IPS DF 4.7 (cell line): ENCODE measurements around the gene ANKLE2.
"Not testable (repeated sequence)": the region's sequence is repeated elsewhere in the genome, so short reads cannot be mapped to it uniquely, and the experiment has no call there.

Experiments
- DNase-seq: peaks from one replicate; pipeline ENCODE4 v3.0.0-alpha.2; 2013; ENCODE audit warnings: low spot score; ENCODE audit errors: extremely low read depth

ANKLE2 gene

DNA sequence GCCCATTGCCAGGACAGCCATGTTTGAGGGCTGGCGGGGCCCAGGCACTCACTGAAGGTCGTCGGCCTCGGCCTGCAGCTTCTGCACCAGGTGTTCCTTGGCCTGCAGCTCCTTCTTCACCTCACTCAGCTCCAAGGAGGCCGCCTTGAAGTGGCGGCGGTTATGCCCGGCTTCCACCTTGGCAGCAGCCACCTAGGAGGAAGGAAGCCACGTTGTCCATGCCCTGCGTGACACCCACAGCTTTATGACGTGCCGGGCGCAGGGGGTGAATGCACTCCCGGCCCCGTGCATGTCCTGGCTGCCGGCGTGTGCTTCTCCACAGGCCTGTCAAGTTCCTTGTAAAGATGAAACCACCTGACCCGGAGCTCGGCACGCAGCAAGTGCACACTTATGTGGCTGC, 16.0 kb upstream of the ANKLE2 start:
- DNase-seq = no peak

DNA sequence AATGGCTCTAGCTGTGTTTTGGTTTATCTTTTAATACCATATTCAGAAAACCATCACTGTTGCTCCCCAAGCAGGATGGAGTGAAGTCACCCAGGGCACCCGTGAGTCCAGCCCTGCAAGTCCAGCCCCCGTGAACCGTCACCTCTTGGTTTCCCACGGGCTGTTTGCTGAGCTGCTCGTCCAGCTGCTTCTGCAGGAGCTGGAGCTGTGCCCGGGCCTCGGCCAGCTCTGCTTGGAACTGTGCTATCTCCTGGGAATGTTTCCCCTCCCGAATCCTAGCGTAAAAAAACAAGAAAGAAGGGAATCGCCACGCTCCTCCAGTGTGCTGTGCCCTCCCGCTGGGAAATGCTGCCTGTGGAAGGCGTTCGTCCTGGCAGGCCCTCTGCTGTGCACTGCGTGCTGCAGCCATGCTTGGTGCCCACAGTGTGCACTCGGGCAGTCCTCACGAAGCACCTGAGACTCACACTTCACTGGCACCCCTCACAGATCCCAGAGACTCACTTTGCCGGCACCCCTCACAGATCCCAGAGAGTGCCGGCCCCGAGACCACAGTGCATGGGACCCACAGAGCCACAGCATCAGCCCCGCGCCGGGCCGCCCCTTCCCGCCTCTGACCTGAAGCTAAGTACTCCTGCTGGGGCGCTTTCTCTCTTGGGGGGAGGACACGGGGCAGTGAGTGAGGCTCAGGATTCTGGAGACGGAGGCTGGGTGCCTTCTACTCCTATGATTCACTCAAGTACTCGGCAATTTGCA, 15.4 kb upstream of the ANKLE2 start:
- DNase-seq = no peak

DNA sequence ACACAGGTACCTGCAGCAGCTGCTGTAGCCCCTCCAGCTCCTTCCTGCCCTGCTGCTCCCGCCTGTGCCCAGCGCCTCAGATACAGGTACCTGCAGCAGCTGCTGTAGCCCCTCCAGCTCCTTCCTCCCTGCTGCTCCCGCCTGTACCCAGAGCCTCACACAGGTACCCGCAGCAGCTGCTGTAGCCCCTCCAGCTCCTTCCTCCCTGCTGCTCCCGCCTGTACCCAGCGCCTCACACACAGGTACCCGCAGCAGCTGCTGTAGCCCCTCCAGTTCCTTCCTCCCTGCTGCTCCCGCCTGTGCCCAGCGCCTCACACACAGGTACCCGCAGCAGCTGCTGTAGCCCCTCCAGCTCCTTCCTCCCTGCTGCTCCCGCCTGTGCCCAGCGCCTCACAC, 14.6 kb upstream of the ANKLE2 start:
- not testable (repeated sequence) for DNase-seq

- DNase-seq = no peak
These were observed 14.0 kb upstream of the ANKLE2 start for GRCh38 chr12:132775502-132776229.

- DNase-seq = no peak
These were observed 13.1 kb upstream of the ANKLE2 start for GRCh38 chr12:132774646-132775275.

DNA sequence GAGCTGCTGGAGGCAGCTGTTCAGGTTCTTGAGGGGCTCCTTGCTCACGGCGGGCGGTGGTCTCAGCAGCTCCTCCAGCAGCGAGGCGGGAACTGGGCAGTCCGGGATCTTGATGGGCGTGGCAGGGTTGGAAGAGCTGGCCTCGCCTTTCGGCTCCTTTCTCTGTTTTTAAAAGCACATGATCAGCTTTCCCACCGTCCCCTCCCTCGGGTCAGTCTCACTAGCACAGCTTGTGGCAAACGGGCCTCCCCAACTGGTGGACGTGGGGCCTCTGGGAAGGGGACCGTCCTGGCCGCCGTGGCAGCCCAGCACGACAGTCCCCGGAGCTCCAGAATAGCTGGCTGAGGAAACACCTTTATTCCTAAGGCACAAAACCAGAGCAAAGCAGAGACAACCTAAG, 12.5 kb upstream of the ANKLE2 start:
- no peak for DNase-seq

DNA sequence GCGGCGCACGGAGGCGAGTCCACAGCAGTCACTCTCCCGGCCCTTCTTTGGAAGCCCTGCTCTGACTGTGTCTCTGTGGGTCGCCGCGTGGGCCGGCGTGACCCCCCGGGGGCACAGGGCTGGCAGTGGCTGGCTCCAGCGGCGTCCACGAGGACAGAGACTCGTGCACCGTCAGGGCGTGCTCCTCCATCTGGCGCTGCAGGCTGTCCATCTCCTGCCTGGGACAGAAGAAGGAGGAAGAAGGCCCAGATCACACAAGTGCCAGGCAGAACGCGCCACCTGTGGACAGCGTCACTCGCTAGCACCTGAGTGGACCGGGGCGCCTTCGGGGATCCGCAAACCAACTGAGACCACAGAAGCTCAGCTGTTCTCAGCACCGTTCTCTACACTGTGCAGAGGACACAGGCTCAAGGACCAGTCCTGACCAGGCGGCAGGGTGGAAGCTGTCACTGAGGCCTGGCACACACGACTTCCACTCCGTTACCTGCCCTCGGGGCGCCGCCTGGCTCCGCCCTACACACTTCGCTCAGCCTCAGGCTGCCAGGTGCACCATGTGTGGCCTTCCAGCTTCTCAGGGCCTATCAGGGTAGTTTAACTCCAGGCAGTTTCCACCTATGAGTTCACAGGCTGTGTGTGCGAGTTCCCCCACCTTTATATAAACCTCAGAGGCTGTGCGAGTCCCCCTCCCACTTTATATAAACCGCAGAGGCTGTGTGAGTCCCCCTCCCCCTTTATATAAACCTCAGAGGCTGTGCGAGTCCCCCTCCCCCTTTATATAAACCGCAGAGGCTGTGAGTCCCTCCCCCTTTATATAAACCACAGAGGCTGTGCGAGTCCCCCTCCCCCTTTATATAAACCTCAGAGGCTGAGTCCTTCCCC, 11.7 kb upstream of the ANKLE2 start:
- no peak for DNase-seq

DNA sequence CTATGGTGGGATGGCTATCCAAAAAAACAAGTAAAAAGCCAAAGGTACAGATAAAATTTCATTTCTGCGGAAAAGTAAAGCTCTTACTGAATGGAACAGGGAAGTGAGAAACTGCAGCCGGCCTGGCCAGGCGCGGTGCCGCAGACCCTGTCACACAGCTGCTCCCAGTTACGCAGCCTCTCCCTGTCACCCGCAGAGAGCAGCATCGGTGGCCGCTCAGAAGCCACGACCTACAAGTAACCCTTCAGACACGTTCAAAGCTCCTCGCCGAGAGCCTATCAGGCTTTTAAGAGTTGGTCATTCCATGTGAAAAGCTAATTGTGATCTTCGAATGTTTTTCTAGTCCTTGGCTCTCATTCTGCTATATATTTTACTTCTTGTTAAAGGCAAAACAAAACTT, 11.0 kb upstream of the ANKLE2 start:
- DNase-seq = no peak

DNA sequence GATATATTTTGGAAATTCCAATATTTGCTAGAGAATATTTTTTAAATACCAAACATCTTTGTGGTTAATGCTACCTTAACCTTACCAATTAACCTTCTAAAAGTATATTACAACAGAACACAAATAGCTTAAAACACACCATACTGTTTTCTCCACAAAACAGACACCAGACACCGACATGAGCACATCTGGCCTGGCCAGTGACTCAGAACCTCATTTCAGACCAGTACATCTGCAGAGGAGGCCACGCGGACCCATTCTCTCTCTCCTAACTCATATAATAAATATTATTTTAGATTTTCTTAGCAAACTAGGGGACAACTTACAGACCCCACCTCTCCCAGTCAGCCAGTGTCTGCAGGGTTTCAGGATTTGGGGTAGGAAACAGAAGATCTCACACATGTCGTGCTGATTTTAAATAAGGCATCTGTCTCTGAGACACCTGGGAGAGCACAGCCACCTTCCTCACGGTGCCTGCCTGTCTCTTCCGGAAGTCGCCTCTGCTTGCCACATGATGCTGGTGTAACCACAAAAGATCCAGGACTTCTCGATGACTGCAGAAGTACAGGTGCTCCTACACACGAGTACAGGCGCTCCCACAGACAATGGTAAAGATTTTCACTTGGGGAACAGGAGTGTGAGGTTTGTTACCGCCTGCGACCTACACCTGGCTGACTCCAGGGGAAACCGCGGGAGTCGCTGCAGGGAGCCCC, 9.7 kb upstream of the ANKLE2 start:
- no peak for DNase-seq

- DNase-seq = no peak
These were observed 4.9 kb upstream of the ANKLE2 start for GRCh38 chr12:132766380-132767085.

- no peak for DNase-seq
These were observed 3.7 kb upstream of the ANKLE2 start for GRCh38 chr12:132765361-132765760.

GRCh38 chr12:132764231-132764630, 2.6 kb upstream of the ANKLE2 start:
- no peak for DNase-seq

DNA sequence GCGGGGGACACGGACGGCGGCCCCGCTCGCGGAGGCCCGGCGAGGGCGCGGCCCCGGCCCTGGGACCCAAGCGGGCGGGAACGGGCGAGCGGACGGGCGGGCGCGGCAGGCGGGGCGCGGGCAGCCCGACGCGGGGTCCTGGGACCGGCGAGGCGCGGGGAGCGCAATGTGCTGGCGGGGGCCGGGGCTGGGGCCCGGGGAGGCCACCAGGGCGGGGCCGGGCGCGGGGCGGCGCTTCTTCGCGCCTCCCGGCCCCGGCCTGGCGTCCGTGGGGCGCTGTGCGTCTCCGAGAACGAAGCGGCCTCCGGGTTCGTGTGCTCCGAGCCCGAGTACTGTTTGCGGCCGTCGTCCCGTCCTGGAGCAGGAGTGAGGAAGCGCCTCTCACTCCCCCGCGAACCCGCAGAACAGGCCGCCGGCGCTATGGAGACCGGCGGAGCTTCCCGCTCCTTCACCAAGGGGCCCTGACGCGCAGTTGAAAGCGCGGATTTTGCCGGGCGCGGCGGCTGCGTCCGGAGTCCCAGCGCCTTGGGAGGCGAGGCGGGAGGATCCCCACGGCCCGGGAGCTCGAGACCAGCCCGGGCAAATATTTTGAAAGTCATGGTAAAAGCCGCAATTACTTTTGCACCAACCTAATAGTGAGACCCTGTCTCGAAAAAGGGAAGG, 420 bp upstream of the ANKLE2 start:
- DNase-seq = no peak

- no peak for DNase-seq
These were observed 2.3 kb downstream of the ANKLE2 start for GRCh38 chr12:132759359-132759758.

DNA sequence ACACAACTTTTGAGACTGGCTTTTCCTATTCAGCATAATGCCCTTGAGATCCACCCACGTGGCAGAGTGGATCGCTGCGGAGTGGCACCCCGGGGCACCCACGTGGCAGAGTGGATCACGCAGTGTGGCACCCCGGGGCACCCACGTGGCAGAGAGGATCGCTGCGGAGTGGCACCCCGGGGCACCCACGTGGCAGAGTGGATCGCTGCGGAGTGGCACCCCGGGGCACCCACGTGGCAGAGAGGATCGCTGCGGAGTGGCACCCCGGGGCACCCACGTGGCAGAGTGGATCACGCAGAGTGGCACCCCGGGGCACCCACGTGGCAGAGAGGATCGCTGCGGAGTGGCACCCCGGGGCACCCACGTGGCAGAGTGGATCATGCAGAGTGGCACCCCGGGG, 2.8 kb downstream of the ANKLE2 start:
- DNase-seq = not testable (repeated sequence)

- DNase-seq = no peak
These were observed 7.3 kb downstream of the ANKLE2 start for GRCh38 chr12:132754160-132754932.

- not testable (repeated sequence) for DNase-seq
These were observed 8.0 kb downstream of the ANKLE2 start for GRCh38 chr12:132753670-132754069.

DNA sequence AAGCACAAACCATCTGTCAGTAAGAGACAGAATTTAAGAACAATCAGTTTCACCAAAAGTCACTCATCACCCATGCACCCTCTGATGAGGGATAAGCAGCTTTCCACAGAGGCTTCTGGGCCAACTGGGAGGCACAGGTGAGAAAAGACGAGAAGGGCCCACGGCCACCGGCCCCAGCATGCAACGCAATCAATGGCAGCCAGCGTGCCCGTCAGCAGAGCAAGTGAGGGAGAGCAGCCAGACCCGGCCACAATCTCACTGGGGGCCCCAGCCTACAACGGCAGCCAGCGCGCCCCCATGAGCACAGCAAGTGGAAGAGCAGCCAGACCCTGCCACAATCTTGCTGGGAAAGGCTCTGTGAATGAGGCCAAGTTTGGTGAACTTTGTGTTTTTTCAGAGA, 13.3 kb downstream of the ANKLE2 start:
- DNase-seq = no peak

DNA sequence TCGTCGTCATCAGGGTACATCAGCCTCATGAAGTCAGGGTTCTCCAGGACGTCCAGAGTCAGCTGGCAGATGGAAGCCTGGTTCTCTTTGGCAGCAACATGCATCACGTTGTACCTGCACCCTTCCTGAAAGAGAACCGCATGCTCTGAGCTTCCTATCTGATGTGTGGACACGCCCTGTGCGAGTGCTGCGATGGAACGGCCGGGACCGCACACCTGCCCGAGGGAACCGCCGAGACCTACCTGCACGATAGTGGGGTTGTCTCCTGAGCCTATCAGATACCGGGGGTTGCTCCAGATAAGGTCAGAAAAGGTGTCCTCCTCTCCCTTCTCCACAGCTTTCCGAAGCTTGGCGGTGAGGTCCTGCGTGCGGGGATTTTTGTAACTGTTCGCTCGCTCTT, 13.7 kb downstream of the ANKLE2 start:
- no peak for DNase-seq
